SK-N-SH treated with all-trans-retinoic acid at 6 μM for 48 hours (cell line): ENCODE results near the gene ATCAY.

ENCODE experiments used
- ISL1 ChIP-seq: fragments of 250-450 bp; sonication (Bioruptor Pico); IDR thresholded peaks from 2 replicates; pipeline ENCODE4 v2.1.2; 2022; ENCODE audit warnings: mild to moderate bottlenecking, moderate library complexity
- OSR1 ChIP-seq: fragments of 250-450 bp; sonication (Bioruptor Pico); IDR thresholded peaks from 2 replicates; pipeline ENCODE4 v1.8.0; 2022; ENCODE audit warnings: moderate library complexity, mild to moderate bottlenecking, inconsistent platforms
- RARB ChIP-seq: fragments of 250-450 bp; sonication (Bioruptor Pico); IDR thresholded peaks from 2 replicates; pipeline ENCODE4 v1.8.0; 2021; ENCODE audit warnings: mild to moderate bottlenecking, moderate library complexity
- SNAI2 ChIP-seq: fragments of 250-450 bp; sonication (Bioruptor Pico); IDR thresholded peaks from 2 replicates; pipeline ENCODE4 v1.5.0; 2020; ENCODE audit warnings: mild to moderate bottlenecking, moderate library complexity
- ZC3H10 ChIP-seq: fragments of 250-450 bp; sonication (Bioruptor Pico); IDR thresholded peaks from 2 replicates; pipeline ENCODE4 v1.5.1; 2021; ENCODE audit warnings: mild to moderate bottlenecking, moderate library complexity
- TF ChIP-seq, protein P1 (sequence below): fragments of 250-450 bp; sonication (Bioruptor Pico); IDR thresholded peaks from 2 replicates; pipeline ENCODE4 v1.8.0; 2021; ENCODE audit warnings: low read depth, mild to moderate bottlenecking, moderate library complexity, borderline replicate concordance
- TF ChIP-seq, protein P2 (sequence below): fragments of 250-450 bp; sonication (Bioruptor Pico); IDR thresholded peaks from 2 replicates; pipeline ENCODE4 v1.8.0; 2020; ENCODE audit warnings: mild to moderate bottlenecking, moderate library complexity, borderline replicate concordance
- TF ChIP-seq, protein P3 (sequence below): fragments of 250-450 bp; sonication (Bioruptor Pico); IDR thresholded peaks from 2 replicates; pipeline ENCODE4 v1.5.1; 2021; ENCODE audit warnings: mild to moderate bottlenecking, moderate library complexity

DNA sequence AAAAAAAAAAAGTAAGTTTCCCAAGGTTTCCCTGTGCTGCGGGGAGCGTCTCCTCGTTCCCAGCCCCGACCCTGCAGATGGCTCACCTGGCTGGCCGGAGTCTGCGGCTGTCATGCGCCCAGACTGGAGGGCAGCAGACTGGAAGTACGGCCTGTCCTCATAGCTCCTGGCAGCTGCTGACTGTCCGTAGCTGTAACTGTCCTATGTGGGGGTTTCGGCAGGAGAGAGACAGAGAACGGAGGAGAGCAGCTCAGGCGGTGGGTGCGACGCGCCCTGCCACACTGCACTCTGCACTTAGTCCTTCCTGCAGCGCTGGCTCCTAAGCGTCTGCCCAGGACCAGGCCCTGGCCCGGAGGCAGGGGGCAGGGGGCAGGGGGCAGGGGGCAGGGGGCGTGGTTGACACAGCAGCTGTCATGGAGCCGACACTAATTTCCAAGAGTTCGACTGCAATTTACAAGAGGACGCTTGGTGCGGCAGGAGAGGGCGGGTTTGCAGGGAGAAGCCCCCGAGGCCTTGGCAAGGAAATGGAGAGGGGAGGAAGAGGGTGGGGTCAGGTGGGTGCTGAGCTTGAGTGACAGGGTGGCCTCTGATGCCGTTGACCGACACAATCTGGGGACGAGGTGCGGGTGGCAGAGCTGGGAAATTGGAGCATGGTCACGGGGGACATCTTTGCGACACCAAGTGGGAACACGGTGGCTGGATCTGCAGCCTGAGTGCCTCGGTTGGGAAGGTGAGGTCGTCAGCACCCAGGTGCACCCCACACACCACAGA, 46.7 kb upstream of the ATCAY start:
- TF ChIP-seq SNAI2 (no peak), OSR1 (CRISPR knock-in tag) (no peak), ZC3H10 (no peak), ISL1 (CRISPR knock-in tag) (no peak), RARB (CRISPR knock-in tag) (no peak)
- TF ChIP-seq, protein P1, sequence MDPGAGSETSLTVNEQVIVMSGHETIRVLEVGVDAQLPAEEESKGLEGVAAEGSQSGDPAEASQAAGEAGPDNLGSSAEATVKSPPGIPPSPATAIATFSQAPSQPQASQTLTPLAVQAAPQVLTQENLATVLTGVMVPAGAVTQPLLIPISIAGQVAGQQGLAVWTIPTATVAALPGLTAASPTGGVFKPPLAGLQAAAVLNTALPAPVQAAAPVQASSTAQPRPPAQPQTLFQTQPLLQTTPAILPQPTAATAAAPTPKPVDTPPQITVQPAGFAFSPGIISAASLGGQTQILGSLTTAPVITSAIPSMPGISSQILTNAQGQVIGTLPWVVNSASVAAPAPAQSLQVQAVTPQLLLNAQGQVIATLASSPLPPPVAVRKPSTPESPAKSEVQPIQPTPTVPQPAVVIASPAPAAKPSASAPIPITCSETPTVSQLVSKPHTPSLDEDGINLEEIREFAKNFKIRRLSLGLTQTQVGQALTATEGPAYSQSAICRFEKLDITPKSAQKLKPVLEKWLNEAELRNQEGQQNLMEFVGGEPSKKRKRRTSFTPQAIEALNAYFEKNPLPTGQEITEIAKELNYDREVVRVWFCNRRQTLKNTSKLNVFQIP (CRISPR knock-in tag): no peak
- TF ChIP-seq, protein P2, sequence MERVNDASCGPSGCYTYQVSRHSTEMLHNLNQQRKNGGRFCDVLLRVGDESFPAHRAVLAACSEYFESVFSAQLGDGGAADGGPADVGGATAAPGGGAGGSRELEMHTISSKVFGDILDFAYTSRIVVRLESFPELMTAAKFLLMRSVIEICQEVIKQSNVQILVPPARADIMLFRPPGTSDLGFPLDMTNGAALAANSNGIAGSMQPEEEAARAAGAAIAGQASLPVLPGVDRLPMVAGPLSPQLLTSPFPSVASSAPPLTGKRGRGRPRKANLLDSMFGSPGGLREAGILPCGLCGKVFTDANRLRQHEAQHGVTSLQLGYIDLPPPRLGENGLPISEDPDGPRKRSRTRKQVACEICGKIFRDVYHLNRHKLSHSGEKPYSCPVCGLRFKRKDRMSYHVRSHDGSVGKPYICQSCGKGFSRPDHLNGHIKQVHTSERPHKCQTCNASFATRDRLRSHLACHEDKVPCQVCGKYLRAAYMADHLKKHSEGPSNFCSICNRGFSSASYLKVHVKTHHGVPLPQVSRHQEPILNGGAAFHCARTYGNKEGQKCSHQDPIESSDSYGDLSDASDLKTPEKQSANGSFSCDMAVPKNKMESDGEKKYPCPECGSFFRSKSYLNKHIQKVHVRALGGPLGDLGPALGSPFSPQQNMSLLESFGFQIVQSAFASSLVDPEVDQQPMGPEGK: no peak
- TF ChIP-seq, protein P3, sequence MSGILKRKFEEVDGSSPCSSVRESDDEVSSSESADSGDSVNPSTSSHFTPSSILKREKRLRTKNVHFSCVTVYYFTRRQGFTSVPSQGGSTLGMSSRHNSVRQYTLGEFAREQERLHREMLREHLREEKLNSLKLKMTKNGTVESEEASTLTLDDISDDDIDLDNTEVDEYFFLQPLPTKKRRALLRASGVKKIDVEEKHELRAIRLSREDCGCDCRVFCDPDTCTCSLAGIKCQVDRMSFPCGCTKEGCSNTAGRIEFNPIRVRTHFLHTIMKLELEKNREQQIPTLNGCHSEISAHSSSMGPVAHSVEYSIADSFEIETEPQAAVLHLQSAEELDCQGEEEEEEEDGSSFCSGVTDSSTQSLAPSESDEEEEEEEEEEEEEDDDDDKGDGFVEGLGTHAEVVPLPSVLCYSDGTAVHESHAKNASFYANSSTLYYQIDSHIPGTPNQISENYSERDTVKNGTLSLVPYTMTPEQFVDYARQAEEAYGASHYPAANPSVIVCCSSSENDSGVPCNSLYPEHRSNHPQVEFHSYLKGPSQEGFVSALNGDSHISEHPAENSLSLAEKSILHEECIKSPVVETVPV (CRISPR knock-in tag): no peak
